ENCODE results near the gene UGT3A1.

- TF ChIP-seq CTCF (IDR thresholded peaks at IDR 0.05) (no peak), POLR2A (IDR thresholded peaks at IDR 0.05) (no peak)
These were observed 26.4 kb upstream of the UGT3A1 start for GRCh38 chr5:36017622-36018021.

Measured in Peyer's patch (tissue), 4 donors.